ENCODE results near the gene FSTL3. TPM values are rescaled to one million over a fixed set of nuclear protein-coding genes. Genes with fewer than 3 reads are reported as not detected.

Gene FSTL3
- total and polyA plus RNA-seq, 4 donors = 2.2 to 8.4 (median 6.0) TPM

GRCh38 chr19:710767-711166 is 34.6 kb downstream of the FSTL3 start:
- no peaks in the 10 kb centered on the region for H3K9me3 ChIP-seq (ENCODE audit: control insufficient read depth in 4 of 4, low read length in 3 of 4)
- 56% methylated on average over 21 of the region's 21 CpGs for WGBS
- no peak for DNase-seq (ENCODE audit: low spot score)
- H3K36me3 ChIP-seq (ENCODE audit: control insufficient read depth in 4 of 4, insufficient read depth in 3 of 4, low read depth in 1 of 4, low read length in 3 of 4) = peaks cover 0 to 1% (median 0%) of the 10 kb centered on the region in 4 donors
- TF ChIP-seq HNF4G (IDR thresholded peaks at IDR 0.05) = no peak
- H3K4me3 ChIP-seq (ENCODE audit: low read depth in 1 of 3, low read length in 3 of 3) = no peak overlapping the region
- peaks cover 0 to 5% (median 0%) of the 10 kb centered on the region in 4 donors for H3K4me1 ChIP-seq (ENCODE audit: control insufficient read depth in 4 of 4, insufficient read depth in 4 of 4, low read length in 3 of 4)
- H3K27ac ChIP-seq (ENCODE audit: low read depth in 1 of 2, low read length in 2 of 2) = no peak overlapping the region
- no peak overlapping the region for H3K9ac ChIP-seq (ENCODE audit: low read depth in 1 of 2, low read length in 2 of 2)
- H3K27me3 ChIP-seq (ENCODE audit: control insufficient read depth in 4 of 4, insufficient read depth in 4 of 4, low read length in 3 of 4) = peaks cover 0 to 4% (median 0%) of the 10 kb centered on the region in 4 donors

GRCh38 chr19:711254-711653 is 35.1 kb downstream of the FSTL3 start:
- Histone ChIP-seq H3K9ac (ENCODE audit: low read depth in 1 of 2, low read length in 2 of 2) (no peak overlapping the region), H3K9me3 (ENCODE audit: control insufficient read depth in 4 of 4, low read length in 3 of 4) (no peaks in the 10 kb centered on the region), H3K27ac (ENCODE audit: low read depth in 1 of 2, low read length in 2 of 2) (no peak overlapping the region), H3K36me3 (ENCODE audit: control insufficient read depth in 4 of 4, insufficient read depth in 3 of 4, low read depth in 1 of 4, low read length in 3 of 4) (peaks cover 0 to 1% (median 0%) of the 10 kb centered on the region in 4 donors), H3K4me3 (ENCODE audit: low read depth in 1 of 3, low read length in 3 of 3) (no peak overlapping the region), H3K4me1 (ENCODE audit: control insufficient read depth in 4 of 4, insufficient read depth in 4 of 4, low read length in 3 of 4) (peaks cover 0 to 5% (median 0%) of the 10 kb centered on the region in 4 donors), H3K27me3 (ENCODE audit: control insufficient read depth in 4 of 4, insufficient read depth in 4 of 4, low read length in 3 of 4) (peaks cover 0 to 4% (median 0%) of the 10 kb centered on the region in 4 donors)
- no peak for DNase-seq (ENCODE audit: low spot score)
- no peak for TF ChIP-seq FOXA1 (IDR thresholded peaks at IDR 0.05)
- no peak for TF ChIP-seq ZBTB33 (IDR thresholded peaks at IDR 0.05)
- TF ChIP-seq GABPA (IDR thresholded peaks at IDR 0.05 in 1 of 2, conservative IDR thresholded peaks at IDR 0.05 in 1 of 2) = no peak
- no peak for TF ChIP-seq YY1 (IDR thresholded peaks at IDR 0.05)
- TF ChIP-seq REST (IDR thresholded peaks at IDR 0.05) = no peak
- no peak for TF ChIP-seq RXRA (IDR thresholded peaks at IDR 0.05)
- no peak for TF ChIP-seq MAX (IDR thresholded peaks at IDR 0.05)
- no peak for TF ChIP-seq TAF1 (conservative IDR thresholded peaks at IDR 0.05)
- WGBS = 69% methylated on average over 8 of the region's 8 CpGs

- Histone ChIP-seq H3K36me3 (ENCODE audit: control insufficient read depth in 4 of 4, insufficient read depth in 3 of 4, low read depth in 1 of 4, low read length in 3 of 4) (no peaks in the 10 kb centered on the region), H3K4me1 (ENCODE audit: control insufficient read depth in 4 of 4, insufficient read depth in 4 of 4, low read length in 3 of 4) (peaks cover 0 to 7% (median 3%) of the 10 kb centered on the region in 4 donors), H3K27ac (ENCODE audit: low read depth in 1 of 2, low read length in 2 of 2) (no peak overlapping the region), H3K4me3 (ENCODE audit: low read depth in 1 of 3, low read length in 3 of 3) (no peak overlapping the region), H3K9me3 (ENCODE audit: control insufficient read depth in 4 of 4, low read length in 3 of 4) (no peaks in the 10 kb centered on the region), H3K27me3 (ENCODE audit: control insufficient read depth in 4 of 4, insufficient read depth in 4 of 4, low read length in 3 of 4) (peaks cover 0 to 3% (median 0%) of the 10 kb centered on the region in 4 donors), H3K9ac (ENCODE audit: low read depth in 1 of 2, low read length in 2 of 2) (no peak overlapping the region)
- no peak for TF ChIP-seq HNF4G (IDR thresholded peaks at IDR 0.05)
- TF ChIP-seq EGR1 (IDR thresholded peaks at IDR 0.05; ENCODE audit: low read depth in 2 of 2) = no peak
- no peak for TF ChIP-seq FOXA2 (IDR thresholded peaks at IDR 0.05)
- no peak for TF ChIP-seq GABPA (IDR thresholded peaks at IDR 0.05 in 1 of 2, conservative IDR thresholded peaks at IDR 0.05 in 1 of 2)
- no peak for TF ChIP-seq NR2F2 (IDR thresholded peaks at IDR 0.05)
- no peak for TF ChIP-seq FOXA1 (IDR thresholded peaks at IDR 0.05)
- TF ChIP-seq JUND (IDR thresholded peaks at IDR 0.05) = no peak
- no peak for TF ChIP-seq CTCF (IDR thresholded peaks at IDR 0.05; ENCODE audit: low read depth, low read length, missing input control)
- TF ChIP-seq MAX (IDR thresholded peaks at IDR 0.05) = no peak
- no peak for TF ChIP-seq REST (IDR thresholded peaks at IDR 0.05)
- DNase-seq (ENCODE audit: low spot score) = no peak
- 92% methylated on average over 3 of the region's 3 CpGs for WGBS
Measured at GRCh38 chr19:715347-715746, 39.2 kb downstream of the FSTL3 start.
